A549 (cell line): Measurements from ENCODE around the gene GBA2. TPM values are rescaled to one million over a fixed set of nuclear protein-coding genes. Genes with fewer than 3 reads are reported as not detected.

Experiments
- BHLHE40 ChIP-seq: IDR thresholded peaks from 2 replicates; pipeline ENCODE4 v1.6.1; 2012; ENCODE audit warnings: low read depth, low read length, inconsistent platforms
- CBX2 ChIP-seq: fragments of 200-600 bp; sonication (generic); IDR thresholded peaks from 2 replicates; pipeline ENCODE4 v1.6.1; 2016; ENCODE audit warnings: low read depth, mild to moderate bottlenecking, borderline replicate concordance
- CHD4 ChIP-seq: fragments of 200-600 bp; sonication (generic); IDR thresholded peaks from 2 replicates; pipeline ENCODE4 v1.6.1; 2016; ENCODE audit warnings: antibody characterized with exemption, mild to moderate bottlenecking, borderline replicate concordance
- EHF ChIP-seq: fragments of 250-450 bp; sonication (Bioruptor Pico); IDR thresholded peaks from 2 replicates; pipeline ENCODE4 v1.5.0; 2020; ENCODE audit warnings: mild to moderate bottlenecking
- GATA3 ChIP-seq: IDR thresholded peaks from 2 replicates; pipeline ENCODE4 v1.6.1; 2012; ENCODE audit warnings: borderline replicate concordance
- HEYL ChIP-seq: fragments of 250-450 bp; sonication (Bioruptor Pico); IDR thresholded peaks from 2 replicates; pipeline ENCODE4 v1.8.0; 2021; ENCODE audit warnings: mild to moderate bottlenecking, moderate library complexity
- HOXA7 ChIP-seq: fragments of 250-450 bp; sonication (Bioruptor Pico); IDR thresholded peaks from 2 replicates; pipeline ENCODE4 v1.5.0; 2020; ENCODE audit warnings: mild to moderate bottlenecking, moderate library complexity
- HOXB5 ChIP-seq: fragments of 250-450 bp; sonication (Bioruptor Pico); IDR thresholded peaks from 2 replicates; pipeline ENCODE4 v1.5.0; 2020; ENCODE audit warnings: mild to moderate bottlenecking, moderate library complexity
- JUN ChIP-seq, 2 experiments: fragments of >200 bp; sonication (Bioruptor Twin); formaldehyde crosslinking; IDR thresholded peaks; 2 replicates in 1 of 2; 3 replicates in 1 of 2; pipeline ENCODE4 v1.6.1; 2016 to 2017
- JUNB ChIP-seq: fragments of >200 bp; sonication (Bioruptor Twin); formaldehyde crosslinking; IDR thresholded peaks from 2 replicates; pipeline ENCODE4 v1.6.1; 2016
- KDM1A ChIP-seq: fragments of 200-600 bp; sonication (generic); IDR thresholded peaks from 2 replicates; pipeline ENCODE4 v1.6.1; 2016; ENCODE audit warnings: low read depth, mild to moderate bottlenecking
- MAZ ChIP-seq: fragments of 150-350 bp; IDR thresholded peaks from 2 replicates; pipeline ENCODE4 v1.6.1; 2014; ENCODE audit warnings: antibody characterized with exemption, low read depth, low read length, borderline replicate concordance
- NFE2L2 ChIP-seq: fragments of 150-350 bp; conservative IDR thresholded peaks from 2 replicates; pipeline ENCODE4 v1.6.1; 2014; ENCODE audit warnings: low read length
- PHF8 ChIP-seq: fragments of 200-600 bp; sonication (generic); IDR thresholded peaks from 2 replicates; pipeline ENCODE4 v1.6.1; 2016; ENCODE audit warnings: low read depth, mild to moderate bottlenecking, antibody characterized with exemption, moderate library complexity, borderline replicate concordance
- POLR2AphosphoS2 ChIP-seq: conservative IDR thresholded peaks from 2 replicates; pipeline ENCODE4 v1.6.1; 2012; ENCODE audit warnings: low read length, improper control_type of control experiment, inconsistent platforms
- RAD21 ChIP-seq, 2 experiments: fragments of >200 bp in 1 of 2; sonication (Bioruptor Twin) in 1 of 2; formaldehyde crosslinking in 1 of 2; IDR thresholded peaks in 1 of 2; conservative IDR thresholded peaks in 1 of 2; 2 replicates in 1 of 2; 3 replicates in 1 of 2; pipeline ENCODE4 v1.6.1; 2012 to 2018; ENCODE audit warnings: inconsistent platforms in 1 of 2
- RNF2 ChIP-seq: fragments of 200-600 bp; sonication (generic); IDR thresholded peaks from 2 replicates; pipeline ENCODE4 v1.6.1; 2016; ENCODE audit warnings: low read depth, mild to moderate bottlenecking, antibody characterized with exemption, moderate library complexity, borderline replicate concordance
- SMC3 ChIP-seq: fragments of >200 bp; sonication (Bioruptor Twin); formaldehyde crosslinking; IDR thresholded peaks from 3 replicates; pipeline ENCODE4 v1.6.1; 2018; ENCODE audit warnings: inconsistent platforms
- TFCP2L1 ChIP-seq: fragments of 250-450 bp; sonication (Bioruptor Pico); IDR thresholded peaks from 2 replicates; pipeline ENCODE4 v1.5.0; 2021; ENCODE audit warnings: mild to moderate bottlenecking
- TP53 ChIP-seq: fragments of 250-450 bp; sonication (Bioruptor Pico); IDR thresholded peaks from 2 replicates; pipeline ENCODE4 v1.5.0; 2021; ENCODE audit warnings: mild to moderate bottlenecking, moderate library complexity
- ZC3H11A ChIP-seq: fragments of 450-650 bp; IDR thresholded peaks from 2 replicates; pipeline ENCODE4 v1.6.1; 2014; ENCODE audit warnings: antibody characterized with exemption, mild to moderate bottlenecking
- polyA plus RNA-seq, 4 experiments: library from polyadenylated mRNA; depleted of rRNA in 3 of 4; stranded (reverse); fragments of >200 nt; fragmentation: RNase III in 1 of 4; extraction: RNeasy Plus Mini Kit Qiagen cat#74134 plus additional on column Dnase treatment in 1 of 4; gene quantifications; 2 replicates in 3 of 4; 3 replicates in 1 of 4; pipeline ENCODE4 v1.2.3, GENCODE V29; 2011 to 2017
- TF ChIP-seq, protein P1 (sequence below): fragments of 150-350 bp; IDR thresholded peaks from 2 replicates; pipeline ENCODE4 v1.6.1; 2014; ENCODE audit warnings: low read depth, mild to moderate bottlenecking, low read length
- TF ChIP-seq, protein P2 (sequence below): IDR thresholded peaks from 2 replicates; pipeline ENCODE4 v1.6.1; 2012
- TF ChIP-seq, protein P3 (sequence below): fragments of 250-450 bp; sonication (Bioruptor Pico); IDR thresholded peaks from 2 replicates; pipeline ENCODE4 v1.5.0; 2021; ENCODE audit warnings: mild to moderate bottlenecking, moderate library complexity, borderline replicate concordance
- TF ChIP-seq, protein P4 (sequence below): fragments of 450-650 bp; IDR thresholded peaks from 2 replicates; pipeline ENCODE4 v1.6.1; 2014; ENCODE audit warnings: antibody characterized with exemption
- TF ChIP-seq, protein P5 (sequence below): fragments of >200 bp; sonication (Bioruptor Twin); formaldehyde crosslinking; IDR thresholded peaks from 2 replicates; pipeline ENCODE4 v1.6.1; 2016
- TF ChIP-seq, protein P6 (sequence below): fragments of >200 bp; sonication (Bioruptor Twin); formaldehyde crosslinking; IDR thresholded peaks from 3 replicates; pipeline ENCODE4 v1.6.1; 2016
- TF ChIP-seq, protein P7 (sequence below): fragments of 250-450 bp; sonication (Bioruptor Pico); IDR thresholded peaks from 2 replicates; pipeline ENCODE4 v1.5.0; 2020; ENCODE audit warnings: low read depth, mild to moderate bottlenecking, moderate library complexity

GBA2 gene
- polyA plus RNA-seq, 2 of the 4 experiments (the other 2 are of a cell fraction), result 38.9 to 40.0 TPM

DNA sequence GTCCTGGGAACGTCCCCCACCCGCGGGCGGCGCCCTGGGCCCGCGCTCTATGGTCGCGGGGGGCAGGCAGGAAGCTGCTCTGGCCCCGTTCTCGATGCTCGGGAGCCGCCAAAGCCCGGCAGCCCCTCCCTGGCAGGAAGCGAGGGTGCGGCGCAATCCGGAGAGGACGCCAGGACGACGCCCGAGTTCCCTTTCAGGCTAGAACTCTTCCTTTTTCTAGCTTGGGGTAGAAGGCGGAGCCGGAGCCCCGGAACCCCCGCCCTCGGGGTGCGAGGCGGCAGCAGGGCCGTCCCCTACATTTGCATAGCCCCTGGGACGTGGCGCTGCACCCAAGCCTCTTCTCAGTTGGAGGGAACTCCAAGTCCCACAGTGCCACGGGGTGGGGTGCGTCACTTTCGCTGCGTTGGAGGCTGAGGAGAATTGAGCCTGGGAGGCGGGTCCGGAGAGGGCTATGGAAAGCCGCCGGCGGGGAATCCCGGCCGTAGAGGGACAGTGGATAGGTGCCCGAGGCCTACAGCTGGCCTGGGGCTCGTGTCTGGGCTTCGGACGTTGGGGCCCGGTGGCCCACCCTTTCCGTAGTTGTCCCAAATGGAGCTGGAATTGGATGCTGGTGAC, 16.7 kb downstream of the GBA2 start, which contains the start of the genes CREB3 and TLN1 (continued):
- TF ChIP-seq CHD4 (no peak), PHF8 (0 out of 2 replicates have a peak, but pooled peaks have one; percentile 30), RNF2 (no peak), KDM1A (no peak), ZC3H11A (no peak), NFE2L2 (no peak), TP53 (CRISPR knock-in tag) (no peak), HOXA7 (no peak), BHLHE40 (no peak), HOXB5 (0 out of 2 replicates have a peak, but pooled peaks have one; percentile 53), JUNB (no peak), EHF (CRISPR knock-in tag) (no peak), MAZ (peak; percentile 96; the same call in 1 of the 2 replicates), JUN (IDR thresholded peaks at IDR 0.05) (peak; percentile 89 to 96), HEYL (CRISPR knock-in tag) (no peak), RAD21 (conservative IDR thresholded peaks at IDR 0.05 in 1 of 2, IDR thresholded peaks at IDR 0.05 in 1 of 2) (no peak), POLR2AphosphoS2 (no peak), CBX2 (no peak), GATA3 (peak; percentile 42; the same call in 1 of the 2 replicates), SMC3 (peak; percentile 38; the same call in 1 of the 3 replicates), TFCP2L1 (no peak)
- TF ChIP-seq, protein P1, sequence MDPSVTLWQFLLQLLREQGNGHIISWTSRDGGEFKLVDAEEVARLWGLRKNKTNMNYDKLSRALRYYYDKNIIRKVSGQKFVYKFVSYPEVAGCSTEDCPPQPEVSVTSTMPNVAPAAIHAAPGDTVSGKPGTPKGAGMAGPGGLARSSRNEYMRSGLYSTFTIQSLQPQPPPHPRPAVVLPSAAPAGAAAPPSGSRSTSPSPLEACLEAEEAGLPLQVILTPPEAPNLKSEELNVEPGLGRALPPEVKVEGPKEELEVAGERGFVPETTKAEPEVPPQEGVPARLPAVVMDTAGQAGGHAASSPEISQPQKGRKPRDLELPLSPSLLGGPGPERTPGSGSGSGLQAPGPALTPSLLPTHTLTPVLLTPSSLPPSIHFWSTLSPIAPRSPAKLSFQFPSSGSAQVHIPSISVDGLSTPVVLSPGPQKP, result no peak
- TF ChIP-seq, protein P2, sequence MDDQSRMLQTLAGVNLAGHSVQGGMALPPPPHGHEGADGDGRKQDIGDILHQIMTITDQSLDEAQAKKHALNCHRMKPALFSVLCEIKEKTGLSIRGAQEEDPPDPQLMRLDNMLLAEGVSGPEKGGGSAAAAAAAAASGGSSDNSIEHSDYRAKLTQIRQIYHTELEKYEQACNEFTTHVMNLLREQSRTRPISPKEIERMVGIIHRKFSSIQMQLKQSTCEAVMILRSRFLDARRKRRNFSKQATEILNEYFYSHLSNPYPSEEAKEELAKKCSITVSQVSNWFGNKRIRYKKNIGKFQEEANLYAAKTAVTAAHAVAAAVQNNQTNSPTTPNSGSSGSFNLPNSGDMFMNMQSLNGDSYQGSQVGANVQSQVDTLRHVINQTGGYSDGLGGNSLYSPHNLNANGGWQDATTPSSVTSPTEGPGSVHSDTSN, result peak; percentile 46; the same call in 1 of the 2 replicates
- TF ChIP-seq, protein P3, sequence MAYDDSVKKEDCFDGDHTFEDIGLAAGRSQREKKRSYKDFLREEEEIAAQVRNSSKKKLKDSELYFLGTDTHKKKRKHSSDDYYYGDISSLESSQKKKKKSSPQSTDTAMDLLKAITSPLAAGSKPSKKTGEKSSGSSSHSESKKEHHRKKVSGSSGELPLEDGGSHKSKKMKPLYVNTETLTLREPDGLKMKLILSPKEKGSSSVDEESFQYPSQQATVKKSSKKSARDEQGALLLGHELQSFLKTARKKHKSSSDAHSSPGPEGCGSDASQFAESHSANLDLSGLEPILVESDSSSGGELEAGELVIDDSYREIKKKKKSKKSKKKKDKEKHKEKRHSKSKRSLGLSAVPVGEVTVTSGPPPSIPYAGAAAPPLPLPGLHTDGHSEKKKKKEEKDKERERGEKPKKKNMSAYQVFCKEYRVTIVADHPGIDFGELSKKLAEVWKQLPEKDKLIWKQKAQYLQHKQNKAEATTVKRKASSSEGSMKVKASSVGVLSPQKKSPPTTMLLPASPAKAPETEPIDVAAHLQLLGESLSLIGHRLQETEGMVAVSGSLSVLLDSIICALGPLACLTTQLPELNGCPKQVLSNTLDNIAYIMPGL (CRISPR knock-in tag), result no peak
- TF ChIP-seq, protein P4, sequence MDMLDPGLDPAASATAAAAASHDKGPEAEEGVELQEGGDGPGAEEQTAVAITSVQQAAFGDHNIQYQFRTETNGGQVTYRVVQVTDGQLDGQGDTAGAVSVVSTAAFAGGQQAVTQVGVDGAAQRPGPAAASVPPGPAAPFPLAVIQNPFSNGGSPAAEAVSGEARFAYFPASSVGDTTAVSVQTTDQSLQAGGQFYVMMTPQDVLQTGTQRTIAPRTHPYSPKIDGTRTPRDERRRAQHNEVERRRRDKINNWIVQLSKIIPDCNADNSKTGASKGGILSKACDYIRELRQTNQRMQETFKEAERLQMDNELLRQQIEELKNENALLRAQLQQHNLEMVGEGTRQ, result no peak
- TF ChIP-seq, protein P5, sequence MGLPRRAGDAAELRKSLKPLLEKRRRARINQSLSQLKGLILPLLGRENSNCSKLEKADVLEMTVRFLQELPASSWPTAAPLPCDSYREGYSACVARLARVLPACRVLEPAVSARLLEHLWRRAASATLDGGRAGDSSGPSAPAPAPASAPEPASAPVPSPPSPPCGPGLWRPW, result no peak
- TF ChIP-seq, protein P6, sequence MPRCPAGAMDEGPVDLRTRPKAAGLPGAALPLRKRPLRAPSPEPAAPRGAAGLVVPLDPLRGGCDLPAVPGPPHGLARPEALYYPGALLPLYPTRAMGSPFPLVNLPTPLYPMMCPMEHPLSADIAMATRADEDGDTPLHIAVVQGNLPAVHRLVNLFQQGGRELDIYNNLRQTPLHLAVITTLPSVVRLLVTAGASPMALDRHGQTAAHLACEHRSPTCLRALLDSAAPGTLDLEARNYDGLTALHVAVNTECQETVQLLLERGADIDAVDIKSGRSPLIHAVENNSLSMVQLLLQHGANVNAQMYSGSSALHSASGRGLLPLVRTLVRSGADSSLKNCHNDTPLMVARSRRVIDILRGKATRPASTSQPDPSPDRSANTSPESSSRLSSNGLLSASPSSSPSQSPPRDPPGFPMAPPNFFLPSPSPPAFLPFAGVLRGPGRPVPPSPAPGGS, result peak; percentile 92; the same call in 2 of the 3 replicates
- TF ChIP-seq, protein P7, sequence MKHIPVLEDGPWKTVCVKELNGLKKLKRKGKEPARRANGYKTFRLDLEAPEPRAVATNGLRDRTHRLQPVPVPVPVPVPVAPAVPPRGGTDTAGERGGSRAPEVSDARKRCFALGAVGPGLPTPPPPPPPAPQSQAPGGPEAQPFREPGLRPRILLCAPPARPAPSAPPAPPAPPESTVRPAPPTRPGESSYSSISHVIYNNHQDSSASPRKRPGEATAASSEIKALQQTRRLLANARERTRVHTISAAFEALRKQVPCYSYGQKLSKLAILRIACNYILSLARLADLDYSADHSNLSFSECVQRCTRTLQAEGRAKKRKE (CRISPR knock-in tag), result no peak
